SK-MEL-5 (cell line): ENCODE measurements around the gene OGFOD1. TPM values are rescaled to one million over a fixed set of nuclear protein-coding genes. Genes with fewer than 3 reads are reported as not detected.

Experiments used
- DNase-seq: peaks from one replicate; pipeline ENCODE4 v3.0.0-alpha.2; 2016; ENCODE audit warnings: low read depth, low spot score
- in situ Hi-C: cut with HindIII; loops from 2 replicates; pipeline ENCODE4 v1.10.0; 2016; ENCODE audit warnings: low sequenced_read_pairs, high pct_unique_total_duplicates, low pct_unique_long_range_greater_than_20kb
- total RNA-seq: library from RNA; depleted of rRNA; stranded (reverse); fragments of >200 nt; shearing (Covaris generic); gene quantifications from 2 replicates; pipeline ENCODE4 v1.2.3, GENCODE V29; 2014; rRNA removed

The OGFOD1 gene
- total RNA-seq, 1 experiment from 2014 or later = 95.1 TPM

DNA sequence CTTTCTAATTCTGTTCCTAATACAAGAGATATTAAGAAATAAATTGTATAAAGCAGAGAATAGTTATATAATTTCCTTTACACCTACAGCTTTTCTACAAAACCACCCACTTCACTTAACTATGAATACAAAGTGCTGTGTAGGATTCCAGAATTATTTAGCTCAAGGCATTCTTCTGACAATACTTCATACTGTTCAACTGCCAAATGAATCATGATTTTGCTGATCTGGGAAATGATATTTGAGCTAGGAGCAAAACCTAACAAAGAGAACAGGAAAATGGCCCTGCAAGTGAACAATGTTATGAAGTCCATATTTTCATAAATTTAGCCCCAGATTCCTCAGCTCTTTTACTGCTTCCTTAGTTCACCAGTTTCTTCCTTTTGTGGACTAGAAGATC, 55.6 kb downstream of the OGFOD1 start:
- in situ Hi-C loops = no loop called here
- DNase-seq = peak; percentile 76

DNA sequence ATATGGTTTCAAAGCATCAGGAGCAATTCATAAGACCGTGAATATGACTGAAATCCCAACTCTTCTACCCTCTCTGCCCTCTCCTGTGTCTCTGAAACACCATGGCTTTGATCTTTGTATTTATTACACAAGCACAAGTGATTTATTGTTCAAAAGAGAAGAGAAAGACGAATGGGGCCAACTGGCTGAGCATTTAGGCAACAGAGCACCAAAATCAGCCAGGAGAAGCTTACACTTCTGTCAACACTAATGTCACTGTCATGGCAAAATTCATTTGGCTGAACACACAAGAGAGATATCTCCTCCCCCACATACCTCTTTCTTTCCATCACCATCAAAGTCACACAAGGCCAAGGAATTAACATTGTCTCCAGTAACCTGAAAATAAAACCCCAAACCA, 59.2 kb downstream of the OGFOD1 start:
- no peak for DNase-seq
- in situ Hi-C loops = no loop called here

DNA sequence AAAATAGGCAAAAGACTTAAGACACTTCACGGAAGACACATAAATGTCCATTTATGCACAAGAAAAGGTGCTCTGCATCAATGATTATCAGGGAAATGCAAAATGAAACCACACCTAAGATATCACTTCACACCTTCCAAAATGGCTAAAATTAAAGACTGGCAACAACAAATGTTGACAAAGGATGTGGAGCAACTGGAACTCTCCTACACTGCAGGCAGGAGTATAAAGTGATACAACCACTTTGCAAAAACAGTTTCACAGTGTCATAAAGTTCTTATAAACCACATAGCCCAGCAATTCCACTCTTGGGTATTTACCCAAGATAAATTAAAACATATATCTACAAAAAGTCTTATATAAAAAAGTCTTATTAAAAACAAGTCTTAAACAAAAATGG, 60.7 kb downstream of the OGFOD1 start:
- no peak for DNase-seq
- in situ Hi-C loops = no loop called here

DNA sequence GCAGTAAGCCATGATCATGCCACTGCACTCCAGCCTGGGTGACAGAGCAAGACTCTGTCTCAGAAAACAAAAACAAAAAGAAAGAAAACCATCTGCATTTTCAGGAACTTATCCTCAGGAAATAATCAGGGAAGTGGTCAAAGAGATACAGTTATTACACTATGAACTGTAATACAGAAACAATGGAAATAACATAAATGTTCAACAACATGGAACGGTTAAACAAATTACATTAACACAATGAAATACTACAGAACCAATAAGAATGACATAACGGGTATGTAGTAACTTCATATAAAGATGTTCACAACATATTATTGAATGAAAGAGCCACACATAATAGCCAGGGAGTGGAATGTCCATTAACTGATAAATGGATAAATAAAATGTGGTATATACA, 61.7 kb downstream of the OGFOD1 start:
- no peak for DNase-seq
- in situ Hi-C loops = no loop called here

DNA sequence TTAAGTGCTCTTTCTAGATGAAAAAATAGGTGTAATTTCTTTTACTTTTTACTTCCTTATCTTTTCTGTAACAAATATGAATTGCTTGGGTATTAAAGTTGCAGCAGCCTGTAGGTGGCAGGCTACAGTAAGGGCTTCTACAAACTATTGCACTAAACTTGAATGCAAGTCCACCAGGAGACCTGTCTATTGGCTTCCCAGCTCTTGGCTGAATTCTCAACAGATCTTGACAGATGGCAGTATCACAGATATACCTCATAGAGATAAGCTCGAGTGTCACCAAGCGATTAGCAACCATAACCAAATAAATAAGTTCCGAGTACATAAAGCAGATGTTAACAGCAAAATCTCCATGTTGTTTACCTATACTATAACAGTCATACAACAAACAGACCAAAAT, 62.6 kb downstream of the OGFOD1 start:
- in situ Hi-C loops = no loop called here
- peak; percentile 70 for DNase-seq

DNA sequence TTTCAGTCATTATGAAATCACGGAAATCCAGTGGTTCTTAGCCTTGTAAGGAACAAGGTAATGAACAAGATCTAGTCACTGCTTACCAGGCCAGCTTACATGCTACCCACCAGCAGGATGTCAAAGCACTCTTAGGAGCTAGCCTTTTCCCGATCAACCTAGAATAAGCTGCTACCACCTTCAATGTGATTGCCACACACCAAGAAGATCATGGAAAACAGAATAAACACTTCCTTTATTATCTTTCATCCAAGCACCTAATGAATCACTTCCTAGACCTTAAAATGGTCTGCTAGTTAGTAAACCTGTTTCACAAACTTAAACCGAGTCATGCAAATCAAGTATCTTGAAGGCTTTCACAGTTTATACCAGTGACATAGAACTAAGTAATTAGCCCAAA, 63.5 kb downstream of the OGFOD1 start:
- DNase-seq = no peak
- in situ Hi-C loops = no loop called here

DNA sequence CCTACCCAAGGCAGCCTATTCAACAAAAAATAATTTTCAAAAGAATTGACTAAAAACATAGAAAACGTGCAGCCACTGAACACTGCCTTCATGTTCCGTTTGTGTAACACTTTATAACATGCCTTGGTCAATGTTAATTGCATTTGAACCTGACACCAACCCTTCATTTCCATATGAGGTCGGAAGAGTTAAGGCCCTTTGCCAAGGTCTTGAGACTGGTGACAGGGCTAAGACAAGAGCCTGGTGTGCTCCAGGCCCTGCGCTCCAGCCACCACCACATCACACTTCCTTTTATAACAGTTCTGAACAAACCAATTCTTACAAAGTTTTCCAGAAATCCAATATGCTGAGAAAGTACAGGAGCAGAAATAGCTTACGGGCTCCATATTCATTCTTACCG, 64.3 kb downstream of the OGFOD1 start:
- in situ Hi-C loops = no loop called here

DNA sequence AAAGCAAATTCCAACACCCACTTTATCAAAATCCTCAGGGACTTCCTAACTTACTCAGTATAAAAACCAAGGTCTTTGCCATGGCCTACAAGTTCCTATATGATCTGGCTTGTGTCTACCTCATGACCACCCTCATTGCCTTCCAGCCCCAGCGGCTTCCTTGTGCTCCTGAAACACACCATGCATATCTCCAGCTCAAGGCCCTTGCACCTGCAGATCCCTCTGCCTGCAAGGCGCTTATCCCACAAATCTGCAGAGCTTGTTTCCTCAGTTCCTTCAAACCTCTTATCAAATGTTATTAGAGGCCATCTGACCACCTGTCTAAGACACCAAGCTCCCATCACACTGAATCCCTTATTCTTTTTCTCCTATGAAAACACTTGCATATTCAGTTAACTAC, 65.9 kb downstream of the OGFOD1 start:
- DNase-seq = no peak
- in situ Hi-C loops = no loop called here

More for the DNA sequence above, 64.3 kb downstream of the OGFOD1 start:
- DNase-seq = peak; percentile 34

DNA sequence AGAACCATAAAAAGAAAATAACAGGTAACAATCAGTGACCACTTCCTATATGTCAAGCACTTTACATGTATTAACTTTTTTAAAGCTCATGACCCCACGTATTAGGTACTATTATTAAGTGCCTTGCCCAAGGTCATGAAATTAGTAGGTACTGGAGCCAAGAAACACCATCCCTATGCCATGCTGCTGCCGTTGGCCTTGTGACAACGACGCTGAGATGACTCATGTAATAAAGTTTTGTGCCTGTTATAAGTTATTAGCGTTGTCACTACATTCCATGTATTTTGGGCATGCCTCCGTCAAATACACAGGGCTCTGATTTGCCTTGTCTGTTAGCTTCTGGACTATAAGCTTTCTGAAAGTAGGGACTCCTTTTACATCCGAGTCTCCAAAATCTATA, 67.1 kb downstream of the OGFOD1 start:
- in situ Hi-C loops = no loop called here
- DNase-seq = no peak

DNA sequence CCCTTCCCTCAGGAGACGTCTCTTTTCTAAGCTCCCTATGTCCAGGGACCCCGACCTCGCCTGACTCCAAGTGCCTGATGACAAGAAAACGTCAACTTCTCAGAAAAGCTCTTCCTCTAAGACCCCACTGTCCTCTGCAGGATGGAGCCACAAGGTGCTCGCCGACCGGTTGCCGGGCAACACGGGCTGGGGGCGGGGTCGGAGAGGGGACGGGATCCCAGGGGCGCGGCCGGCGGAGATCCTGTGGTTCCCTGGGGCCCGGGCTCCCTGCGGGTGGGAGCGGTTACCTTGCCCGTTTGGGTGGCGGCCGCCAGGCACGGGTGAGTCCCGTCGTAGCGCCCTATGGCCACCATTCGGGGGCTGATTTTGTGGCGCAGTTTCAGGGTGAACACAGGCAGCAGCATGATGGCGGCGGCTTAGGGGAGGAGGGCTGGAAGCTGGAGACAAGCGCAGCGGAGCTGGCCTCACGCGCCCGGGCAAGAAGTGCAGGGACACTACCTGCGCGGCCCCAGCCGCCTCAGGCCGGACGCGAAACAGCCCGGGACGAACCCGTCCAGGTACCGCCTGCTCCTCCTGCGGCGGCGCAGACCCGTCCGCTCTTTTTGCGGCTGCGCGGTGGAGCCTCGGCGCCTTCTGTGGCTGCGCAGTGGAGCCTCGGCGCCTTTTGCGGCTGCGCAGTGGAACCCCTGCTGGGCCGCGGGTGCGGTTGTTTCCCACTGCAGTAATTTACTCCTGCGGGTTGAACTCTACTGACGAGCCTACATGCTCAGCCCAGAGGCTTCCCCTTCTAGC, 68.3 kb downstream of the OGFOD1 start, which contains the start of gene BBS2:
Gene BBS2, minus strand, starts transcription at position 566 of the 792 bp plus-strand sequence. Its CDS starts 162 bp downstream, at position 404.
- DNase-seq = peak; percentile 79
- in situ Hi-C loops = no loop called here

DNA sequence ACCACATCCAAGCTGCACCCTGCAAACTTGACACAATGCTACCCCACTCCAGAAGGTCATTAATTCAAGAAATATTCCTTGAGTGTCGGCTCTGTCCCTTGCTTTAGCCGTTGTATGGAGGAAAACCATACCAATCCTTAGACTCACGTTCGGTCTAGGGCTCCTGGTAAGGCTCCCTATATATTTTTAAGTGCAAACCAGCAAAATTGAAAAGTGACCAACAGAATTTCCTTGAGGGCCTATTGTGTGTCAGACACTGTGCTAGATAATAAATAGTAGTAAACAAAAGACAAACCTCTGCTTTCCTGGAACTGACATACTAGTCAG, 68.9 kb downstream of the OGFOD1 start:
- DNase-seq = no peak
- in situ Hi-C loops = no loop called here

DNA sequence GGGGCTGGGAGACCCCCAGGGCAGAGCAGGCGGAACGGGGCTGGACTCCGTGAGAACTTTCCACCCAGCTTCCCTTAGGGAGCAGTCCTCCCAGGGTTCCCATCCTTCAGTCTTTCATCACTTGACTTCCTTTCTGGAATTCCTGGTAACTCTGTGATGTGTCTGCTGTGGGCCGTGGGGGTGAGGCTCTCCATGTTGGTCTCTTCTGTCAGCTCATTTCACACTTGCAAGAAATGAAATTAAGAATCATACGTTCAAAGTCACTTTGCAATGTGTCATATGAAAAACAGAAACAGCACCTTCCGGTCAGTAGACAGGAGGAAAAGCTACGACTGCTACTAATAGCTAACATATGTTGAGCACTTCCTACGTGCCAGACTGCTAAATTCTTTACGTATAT, 73.9 kb downstream of the OGFOD1 start:
- in situ Hi-C loops = no loop called here
- no peak for DNase-seq

Other genes starting within 250 kb of the OGFOD1 start
- gene AMFR, start 26.0 kb upstream of the OGFOD1 start, total RNA-seq = 122 and 126 TPM in 2 replicates
- gene NUDT21, start 222 bp upstream of the OGFOD1 start, total RNA-seq = 72.7 and 83.5 TPM in 2 replicates
- 22.8 and 28.3 TPM in 2 replicates for gene BBS2, start 68.5 kb downstream of the OGFOD1 start, total RNA-seq
- gene MT4, start 113.5 kb downstream of the OGFOD1 start, total RNA-seq = not detected in 2 replicates
- gene MT3, start 138.0 kb downstream of the OGFOD1 start, total RNA-seq = not detected in 2 replicates
- 8.8 and 15.0 TPM in 2 replicates for gene MT2A, start 157.0 kb downstream of the OGFOD1 start, total RNA-seq
- gene MT1E, start 174.2 kb downstream of the OGFOD1 start, total RNA-seq = not detected in 2 replicates
- not detected in 2 replicates for gene MT1M, start 181.1 kb downstream of the OGFOD1 start, total RNA-seq
- not detected in 2 replicates for gene MT1A, start 187.1 kb downstream of the OGFOD1 start, total RNA-seq
- not detected in 2 replicates for gene MT1B, start 200.3 kb downstream of the OGFOD1 start, total RNA-seq
- gene MT1F, start 206.4 kb downstream of the OGFOD1 start, total RNA-seq = 0.24 TPM in 1 of 2 replicates, not detected in the other
- not detected in 2 replicates for gene MT1G, start 216.5 kb downstream of the OGFOD1 start, total RNA-seq
- gene MT1H, start 218.3 kb downstream of the OGFOD1 start, total RNA-seq = not detected in 2 replicates
- 17.2 and 17.8 TPM in 2 replicates for gene MT1X, start 230.9 kb downstream of the OGFOD1 start, total RNA-seq